K562 (cell line): Measurements from ENCODE around the gene PDGFRA. TPM values are rescaled to one million over a fixed set of nuclear protein-coding genes. Genes with fewer than 3 reads are reported as not detected.
A peak's percentile ranks its signal among the peaks of the same experiment; 100 is the strongest.

ENCODE experiments used
- ATAC-seq: fragments of 200-7000 bp; cut with Tn5 transposase; 3 replicates; pipeline ENCODE4 v1.9.1; 2020; ENCODE audit warnings: moderate library complexity
- BruUV-seq: library from RNA; stranded (reverse); fragments of 400-500 nt; replicated peaks from 2 replicates; lab custom pipeline; 2021; lab: Mats Ljungman, UMichigan
- CTCF ChIA-PET: fragments of 300-600 bp; formaldehyde crosslinking; extraction: SDS; loops from one replicate; lab custom pipeline; 2021; ENCODE audit warnings: low intra/inter-chr PET ratio; lab: Yijun Ruan, JAX
- POLR2A ChIA-PET: fragments of 300-600, 350-650 bp; sonication (Branson Sonifier 250); formaldehyde crosslinking; extraction: SDS; loops from one replicate; lab custom pipeline; 2021; ENCODE audit warnings: antibody characterized with exemption, inconsistent platforms; lab: Yijun Ruan, JAX
- DNase-seq, 4 experiments: peaks; one replicate each; pipeline versions ENCODE4 v3.0.0 to v3.0.0-alpha.2; 2011 to 2018; ENCODE audit warnings: low spot score in 3 of 4, mixed read lengths in 3 of 4; ENCODE audit errors: extremely low read depth in 1 of 4
- FAIRE-seq: peaks from 2 replicates; lab custom pipeline; 2011; peaks lifted over from hg19 to GRCh38; lab: Jason Lieb, UNC
- H2AFZ ChIP-seq: 2 replicates; pipeline ENCODE4 v1.6.0; 2011; ENCODE audit warnings: low read depth, low read length, control low read depth, inconsistent platforms
- H3K27ac ChIP-seq: fragments of 200-600 bp; 3 replicates; pipeline ENCODE4 v1.8.0; 2011; ENCODE audit warnings: low read depth, mild to moderate bottlenecking, control low read depth, inconsistent platforms, low read length, moderate library complexity, mixed read lengths; ENCODE audit errors: extremely low read depth
- H3K27me3 ChIP-seq, 2 experiments: fragments of 300-600 bp in 1 of 2; 2 replicates in 1 of 2; 3 replicates in 1 of 2; pipeline versions ENCODE4 v1.6.0 to v1.8.0; 2011; ENCODE audit warnings: inconsistent platforms in 2 of 2, low read length in 2 of 2, mild to moderate bottlenecking in 1 of 2, mixed read lengths in 1 of 2, moderate library complexity in 1 of 2; ENCODE audit not compliant: control insufficient read depth in 2 of 2, insufficient read depth in 2 of 2
- H3K36me3 ChIP-seq: fragments of 300-600 bp; 3 replicates; pipeline ENCODE4 v1.8.0; 2011; ENCODE audit warnings: mild to moderate bottlenecking, low read length, inconsistent platforms; ENCODE audit not compliant: control insufficient read depth, insufficient read depth
- H3K4me1 ChIP-seq, 2 experiments: fragments of 200-600 bp in 1 of 2; replicated peaks in 1 of 2; 2 replicates in 1 of 2; 3 replicates in 1 of 2; pipeline versions ENCODE4 v1.5.1 to v1.8.0; 2011; ENCODE audit warnings: inconsistent platforms in 2 of 2, low read length in 2 of 2, mild to moderate bottlenecking in 1 of 2, mixed read lengths in 1 of 2, moderate library complexity in 1 of 2; ENCODE audit not compliant: control insufficient read depth in 2 of 2, insufficient read depth in 2 of 2
- H3K4me2 ChIP-seq: 2 replicates; pipeline ENCODE4 v1.6.1; 2011; ENCODE audit warnings: low read length, control low read depth, inconsistent platforms, mixed read lengths; ENCODE audit not compliant: insufficient read depth
- H3K4me3 ChIP-seq: fragments of 200-600 bp; sonication (generic), shearing (Covaris generic); 2 replicates; pipeline ENCODE4 v1.5.1; 2016; ENCODE audit warnings: control low read depth, inconsistent platforms
- H3K79me2 ChIP-seq: fragments of 200-600 bp; 3 replicates; pipeline ENCODE4 v1.8.0; 2011; ENCODE audit warnings: low read length, inconsistent platforms; ENCODE audit not compliant: control insufficient read depth, insufficient read depth
- H3K9ac ChIP-seq, 2 experiments: 2 replicates each; pipeline versions ENCODE4 v1.6.0 to v1.6.1; 2011; ENCODE audit warnings: low read depth in 2 of 2, low read length in 2 of 2, control low read depth in 1 of 2, inconsistent platforms in 1 of 2, mild to moderate bottlenecking in 1 of 2, mixed read lengths in 1 of 2; ENCODE audit not compliant: insufficient read depth in 1 of 2
- H3K9me1 ChIP-seq: one replicate; pipeline ENCODE4 v1.6.0; 2011; ENCODE audit warnings: inconsistent platforms, mild to moderate bottlenecking, low read length, moderate library complexity; ENCODE audit not compliant: control insufficient read depth, insufficient read depth
- H3K9me3 ChIP-seq: replicated peaks from 2 replicates; pipeline ENCODE4 v1.5.1; 2011; ENCODE audit warnings: low read depth, low read length, inconsistent platforms; ENCODE audit not compliant: control insufficient read depth, insufficient read depth
- H4K20me1 ChIP-seq: replicated peaks from 2 replicates; pipeline ENCODE4 v1.6.1; 2011; ENCODE audit warnings: low read length, inconsistent platforms, mixed read lengths; ENCODE audit not compliant: control insufficient read depth, insufficient read depth
- CBFA2T2 ChIP-seq: fragments of 450-650 bp; conservative IDR thresholded peaks from 2 replicates; pipeline ENCODE4 v1.6.1; 2017; ENCODE audit warnings: mild to moderate bottlenecking
- CTCF ChIP-seq, 3 experiments: IDR thresholded peaks in 2 of 3; conservative IDR thresholded peaks in 1 of 3; 2 replicates each; pipeline ENCODE4 v1.5.1; 2011 to 2012; ENCODE audit warnings: low read length in 3 of 3, mild to moderate bottlenecking in 3 of 3, control low read depth in 2 of 3, improper control_type of control experiment in 1 of 3, inconsistent platforms in 1 of 3, low read depth in 1 of 3, mixed read lengths in 1 of 3, moderate library complexity in 1 of 3; ENCODE audit not compliant: insufficient read depth in 2 of 3
- REST ChIP-seq, 2 experiments: fragments of 450-650 bp; formaldehyde crosslinking in 1 of 2; IDR thresholded peaks; 2 replicates each; pipeline versions ENCODE4 v1.4.0 to v1.6.1; 2014 to 2020; ENCODE audit warnings: mild to moderate bottlenecking in 2 of 2, borderline replicate concordance in 1 of 2, low read depth in 1 of 2
- ZKSCAN1 ChIP-seq: fragments of 150-350 bp; IDR thresholded peaks from 2 replicates; pipeline ENCODE4 v1.6.1; 2016; ENCODE audit warnings: low read depth, low read length
- ZNF592 ChIP-seq: fragments of 450-650 bp; IDR thresholded peaks from 2 replicates; pipeline ENCODE4 v1.6.1; 2017; ENCODE audit warnings: antibody characterized with exemption, mild to moderate bottlenecking
- WGBS: fragments of 100-300 bp; shearing (Covaris generic); methylation state at CpG from one replicate; pipeline ENCODE4 v1.1.6; 2016; ENCODE audit warnings: low coverage, mixed read lengths; ENCODE audit not compliant: insufficient coverage; ENCODE audit errors: missing lambda C conversion rate; 5-methylcytosine and 5-hydroxymethylcytosine counted together
- in situ Hi-C: fragments of 300-500 bp; cut with MboI; formaldehyde crosslinking; loops from 4 replicates; pipeline ENCODE4 v1.15.0; 2018; ENCODE audit warnings: inconsistent platforms, mixed read lengths
- intact Hi-C: fragments of 100-400 bp; cut with micrococcal nuclease; formaldehyde crosslinking; loops from 2 replicates; pipeline ENCODE4 v1.14.2; 2022
- polyA plus RNA-seq, 8 experiments: library from polyadenylated mRNA; depleted of rRNA in 4 of 8; stranded (reverse) in 5 of 8; unstranded in 3 of 8; fragments of >200 nt; fragmentation: Nextera tagmentation in 2 of 8; fragmentation: Illumina TruSeq in 1 of 8; extraction: Ambion mirVana in 2 of 8; extraction: Trizol in 1 of 8; gene quantifications; 2 replicates each; pipeline versions ENCODE4 v1.2.1 to v1.2.3, GENCODE V29; 2011 to 2014; ENCODE audit warnings: inconsistent platforms in 1 of 8, missing spikeins in 1 of 8
- total RNA-seq, 7 experiments: library from RNA; depleted of rRNA in 6 of 7; stranded (reverse); fragments of >200 nt in 6 of 7; fragmentation: Illumina TruSeq in 2 of 7; extraction: Trizol in 2 of 7; gene quantifications; 2 replicates each; pipeline versions ENCODE4 v1.2.1 to v1.2.3, GENCODE V29; 2011 to 2021; ENCODE audit warnings: low replicate concordance in 1 of 7

PDGFRA gene
- total and polyA plus RNA-seq, 9 of the 15 experiments (the other 6 are each of a cell fraction or from before 2014, with no cell fraction given) = 0.40 TPM; not detected in 8

GRCh38 chr4:54189140-54189539 is 40.0 kb upstream of the PDGFRA start (continued):
- no peak for TF ChIP-seq ZNF592

- peaks cover 0 to 14% of the 10 kb centered on the region in 2 experiments; a peak in 3 of 5 replicates for H3K27me3 ChIP-seq
- no peaks in the 10 kb centered on the region for H3K9me3 ChIP-seq
- no peak overlapping the region for H3K4me2 ChIP-seq
- no TSS peak for BruUV-seq
- ATAC-seq (peak; percentile 52; the same call in 1 of the 3 replicates), FAIRE-seq (no peak), DNase-seq (peak in 1 of 4 experiments; percentile 9)
- H3K9ac ChIP-seq = no peak overlapping the region
- H2AFZ ChIP-seq = no peak overlapping the region
- POLR2A ChIA-PET = no interaction called here
- no peaks in the 10 kb centered on the region for H3K4me1 ChIP-seq
- CTCF ChIA-PET = interaction anchor here (0.6 kb wide), 1 partner anchor 588 kb away, joined by 3 read pairs; no protein-coding TSS in a partner anchor
- no peaks in the 10 kb centered on the region for H3K36me3 ChIP-seq
- H4K20me1 ChIP-seq = no peaks in the 10 kb centered on the region
- no peak overlapping the region for H3K4me3 ChIP-seq
- 5% methylated on average over 15 of the region's 16 CpGs for WGBS
- H3K27ac ChIP-seq = no peak overlapping the region
- in situ Hi-C loops (no loop called here), intact Hi-C loops (no loop called here)
- no peaks in the 10 kb centered on the region for H3K9me1 ChIP-seq
- H3K79me2 ChIP-seq = no peaks in the 10 kb centered on the region
- TF ChIP-seq CBFA2T2 (no peak), CTCF (IDR thresholded peaks at IDR 0.05 in 2 of 3, conservative IDR thresholded peaks at IDR 0.05 in 1 of 3; ENCODE audit: insufficient read depth in 2 of 3, low read depth in 1 of 3, low read length in 3 of 3) (peak; percentile 35 to 50 (median 45); a peak in 4 of 6 replicates), ZKSCAN1 (no peak), REST (IDR thresholded peaks at IDR 0.05; ENCODE audit: borderline replicate concordance) (peak; percentile 30; the same call in 1 of the 2 replicates), REST (CRISPR knock-in tag; IDR thresholded peaks at IDR 0.05; ENCODE audit: low read depth) (no peak)
Measured at GRCh38 chr4:54192811-54193210, 36.3 kb upstream of the PDGFRA start.
